Activated T-helper 17 cell treated with anti-CD3 and anti-CD28 coated beads, Interleukin-2, amount 50 U/mL, for 72 hours (primary cell): Measurements from ENCODE around the gene P2RX7. TPM values are rescaled to one million over a fixed set of nuclear protein-coding genes. Genes with fewer than 3 reads are reported as not detected.
"Not testable (repeated sequence)": the region's sequence is repeated elsewhere in the genome, so short reads cannot be mapped to it uniquely, and the experiment has no call there.

Source experiments
- ATAC-seq: fragments of 150-1000 bp; cut with Tn5 transposase; replicated peaks from 2 replicates; pipeline ENCODE4 v1.10.0; 2021; ENCODE audit warnings: mild to moderate bottlenecking, moderate library complexity
- H3K27ac Mint-ChIP-seq: one replicate; pipeline ENCODE4 v1.8.0; 2022; ENCODE audit warnings: mixed read lengths
- H3K27me3 Mint-ChIP-seq: one replicate; pipeline ENCODE4 v1.8.0; 2022; ENCODE audit warnings: mixed read lengths
- H3K36me3 Mint-ChIP-seq: one replicate; pipeline ENCODE4 v1.8.0; 2022; ENCODE audit warnings: low read depth, mild to moderate bottlenecking, mixed read lengths
- H3K4me1 Mint-ChIP-seq: one replicate; pipeline ENCODE4 v1.8.0; 2022; ENCODE audit warnings: mixed read lengths
- H3K4me3 Mint-ChIP-seq: one replicate; pipeline ENCODE4 v1.8.0; 2022; ENCODE audit warnings: mild to moderate bottlenecking, mixed read lengths
- H3K9me3 Mint-ChIP-seq: one replicate; pipeline ENCODE4 v1.8.0; 2022; ENCODE audit warnings: mixed read lengths
- total RNA-seq, 2 donors: library from RNA; stranded (reverse); gene quantifications; one replicate each; pipeline ENCODE4 v1.2.3, GENCODE V29; 2022

P2RX7 gene
- total RNA-seq, 2 donors from 2014 or later, result 3.8 to 6.4 TPM

GRCh38 chr12:121226399-121226798, 93.7 kb downstream of the P2RX7 start:
- Mint-ChIP-seq H3K36me3 (peaks cover 83% of the 10 kb centered on the region), H3K4me3 (no peak overlapping the region), H3K4me1 (peaks cover 18% of the 10 kb centered on the region), H3K27me3 (no peaks in the 10 kb centered on the region), H3K27ac (no peak overlapping the region), H3K9me3 (no peaks in the 10 kb centered on the region)
- no peak for ATAC-seq

GRCh38 chr12:121226871-121227270, 94.2 kb downstream of the P2RX7 start:
- Mint-ChIP-seq H3K36me3 (peaks cover 81% of the 10 kb centered on the region), H3K27ac (peak overlapping the region; percentile 61), H3K4me1 (peaks cover 18% of the 10 kb centered on the region)
- not testable (repeated sequence) for H3K9me3 Mint-ChIP-seq, ATAC-seq, H3K4me3 Mint-ChIP-seq, H3K27me3 Mint-ChIP-seq

- H3K27ac Mint-ChIP-seq, result peak overlapping the region; percentile 61
- no peaks in the 10 kb centered on the region for H3K9me3 Mint-ChIP-seq
- no peak for ATAC-seq
- peaks cover 81% of the 10 kb centered on the region for H3K36me3 Mint-ChIP-seq
- no peak overlapping the region for H3K4me3 Mint-ChIP-seq
- no peaks in the 10 kb centered on the region for H3K27me3 Mint-ChIP-seq
- H3K4me1 Mint-ChIP-seq, result peaks cover 18% of the 10 kb centered on the region
Measured at GRCh38 chr12:121227294-121227693, 94.6 kb downstream of the P2RX7 start.

- peaks cover 6% of the 10 kb centered on the region for H3K4me1 Mint-ChIP-seq
- H3K27me3 Mint-ChIP-seq, result no peaks in the 10 kb centered on the region
- no peak overlapping the region for H3K4me3 Mint-ChIP-seq
- ATAC-seq, result no peak
- H3K36me3 Mint-ChIP-seq, result peaks cover 81% of the 10 kb centered on the region
- no peak overlapping the region for H3K27ac Mint-ChIP-seq
- H3K9me3 Mint-ChIP-seq, result no peaks in the 10 kb centered on the region
Measured at GRCh38 chr12:121228919-121229665, 96.4 kb downstream of the P2RX7 start.

GRCh38 chr12:121229826-121230537, 97.3 kb downstream of the P2RX7 start:
- not testable (repeated sequence) for H3K27ac Mint-ChIP-seq, H3K9me3 Mint-ChIP-seq, H3K27me3 Mint-ChIP-seq, H3K4me3 Mint-ChIP-seq, H3K4me1 Mint-ChIP-seq
- peaks cover 83% of the 10 kb centered on the region for H3K36me3 Mint-ChIP-seq
- ATAC-seq, result peak; percentile 79

GRCh38 chr12:121230538-121230907, 97.8 kb downstream of the P2RX7 start:
- Mint-ChIP-seq H3K9me3 (no peaks in the 10 kb centered on the region), H3K27me3 (no peaks in the 10 kb centered on the region), H3K36me3 (peaks cover 87% of the 10 kb centered on the region), H3K27ac (no peak overlapping the region), H3K4me1 (no peaks in the 10 kb centered on the region), H3K4me3 (no peak overlapping the region)
- ATAC-seq, result no peak

GRCh38 chr12:121232163-121232562, 99.5 kb downstream of the P2RX7 start:
- Mint-ChIP-seq H3K4me3 (no peak overlapping the region), H3K27me3 (no peaks in the 10 kb centered on the region), H3K27ac (peak overlapping the region; percentile 48), H3K36me3 (peaks cover 80% of the 10 kb centered on the region), H3K9me3 (no peaks in the 10 kb centered on the region), H3K4me1 (no peaks in the 10 kb centered on the region)
- no peak for ATAC-seq

GRCh38 chr12:121232977-121233627, 100.4 kb downstream of the P2RX7 start:
- Mint-ChIP-seq H3K9me3 (no peaks in the 10 kb centered on the region), H3K4me1 (no peaks in the 10 kb centered on the region), H3K4me3 (no peak overlapping the region), H3K36me3 (peaks cover 78% of the 10 kb centered on the region), H3K27ac (peak overlapping the region; percentile 48), H3K27me3 (no peaks in the 10 kb centered on the region)
- no peak for ATAC-seq

- Mint-ChIP-seq H3K9me3 (no peaks in the 10 kb centered on the region), H3K36me3 (peaks cover 75% of the 10 kb centered on the region), H3K27ac (no peak overlapping the region), H3K27me3 (no peaks in the 10 kb centered on the region), H3K4me3 (no peak overlapping the region), H3K4me1 (no peaks in the 10 kb centered on the region)
- ATAC-seq, result no peak
Measured at GRCh38 chr12:121233628-121234020, 100.9 kb downstream of the P2RX7 start.

- Mint-ChIP-seq H3K27me3 (no peaks in the 10 kb centered on the region), H3K9me3 (no peaks in the 10 kb centered on the region), H3K4me3 (no peak overlapping the region), H3K36me3 (peaks cover 63% of the 10 kb centered on the region), H3K4me1 (peaks cover 10% of the 10 kb centered on the region), H3K27ac (no peak overlapping the region)
- ATAC-seq, result no peak
Measured at GRCh38 chr12:121236776-121237175, 104.1 kb downstream of the P2RX7 start.

- Mint-ChIP-seq H3K4me3 (no peak overlapping the region), H3K9me3 (no peaks in the 10 kb centered on the region), H3K27ac (peak overlapping the region; percentile 94), H3K36me3 (peaks cover 58% of the 10 kb centered on the region), H3K27me3 (no peaks in the 10 kb centered on the region), H3K4me1 (peaks cover 10% of the 10 kb centered on the region)
- no peak for ATAC-seq
Measured at GRCh38 chr12:121237415-121237814, 104.7 kb downstream of the P2RX7 start.

Other genes starting within 250 kb of the P2RX7 start
- gene SPPL3, start 228.5 kb upstream of the P2RX7 start, total RNA-seq, result 10 to 100 TPM; 33.7 to 34.5 TPM
- gene HNF1A, start 154.3 kb upstream of the P2RX7 start, total RNA-seq, result not detected
- gene C12orf43, start 116.4 kb upstream of the P2RX7 start, total RNA-seq, result 10 to 100 TPM; 15.6 to 26.8 TPM
- gene OASL, start 93.6 kb upstream of the P2RX7 start, total RNA-seq, result 1 to 10 TPM; 4.0 to 5.2 TPM
- gene P2RX4, start 77.3 kb downstream of the P2RX7 start, total RNA-seq, result 10 to 100 TPM; 31.6 to 45.3 TPM
- 10 to 100 TPM; 16.9 to 30.1 TPM for gene CAMKK2, start 163.8 kb downstream of the P2RX7 start, total RNA-seq
- gene ANAPC5, start 219.5 kb downstream of the P2RX7 start, total RNA-seq, result 100 to 1,000 TPM in 1 of 2 donors, 10 to 100 TPM in 1; 62.5 to 114 TPM